Activated naive CD4-positive, alpha-beta T cell (primary cell): ENCODE data around the gene SPATA7.
A peak's percentile ranks its signal among the peaks of the same experiment; 100 is the strongest.
"Not testable (repeated sequence)": the region's sequence is repeated elsewhere in the genome, so short reads cannot be mapped to it uniquely, and the experiment has no call there.

Experiments
- DNase-seq, 4 experiments: peaks; one replicate each; lab custom pipeline; 2025; lab: John Stamatoyannopoulos, UW

Gene SPATA7

GRCh38 chr14:88385212-88386101, at the start of gene SPATA7:
TSS of gene SPATA7 (plus strand) at chr14:88385657. CDS start at chr14:88385819, 162 bp downstream.
- peak; percentile 36 to 59 (median 44) for DNase-seq

- DNase-seq: no peak
Observed at GRCh38 chr14:88340357-88340756, 45.1 kb upstream of the SPATA7 start.

- no peak for DNase-seq
Observed at GRCh38 chr14:88342980-88343379, 42.5 kb upstream of the SPATA7 start.

GRCh38 chr14:88346048-88346639, 39.3 kb upstream of the SPATA7 start:
- no peak for DNase-seq

- no peak for DNase-seq
Observed at GRCh38 chr14:88348546-88348945, 36.9 kb upstream of the SPATA7 start.

GRCh38 chr14:88351966-88352691, 33.3 kb upstream of the SPATA7 start:
- DNase-seq: no peak

GRCh38 chr14:88352698-88353097, 32.8 kb upstream of the SPATA7 start:
- no peak for DNase-seq

GRCh38 chr14:88354358-88354757, 31.1 kb upstream of the SPATA7 start:
- no peak for DNase-seq

- DNase-seq: no peak
Observed at GRCh38 chr14:88359500-88359899, 26.0 kb upstream of the SPATA7 start.

- no peak for DNase-seq
Observed at GRCh38 chr14:88363644-88364043, 21.8 kb upstream of the SPATA7 start.

- no peak for DNase-seq
Observed at GRCh38 chr14:88364710-88365413, 20.6 kb upstream of the SPATA7 start.

- no peak for DNase-seq
Observed at GRCh38 chr14:88369496-88369895, 16.0 kb upstream of the SPATA7 start.

- no peak for DNase-seq
Observed at GRCh38 chr14:88379706-88380343, 5.6 kb upstream of the SPATA7 start.

- DNase-seq: no peak
Observed at GRCh38 chr14:88380405-88380804, 5.1 kb upstream of the SPATA7 start.

- not testable (repeated sequence) for DNase-seq
Observed at GRCh38 chr14:88381634-88382033, 3.8 kb upstream of the SPATA7 start.

- no peak for DNase-seq
Observed at GRCh38 chr14:88384718-88385117, 739 bp upstream of the SPATA7 start.

GRCh38 chr14:88386256-88386794, 868 bp downstream of the SPATA7 start:
- no peak for DNase-seq

- no peak for DNase-seq
Observed at GRCh38 chr14:88388741-88389282, 3.4 kb downstream of the SPATA7 start.

GRCh38 chr14:88392609-88393008, 7.2 kb downstream of the SPATA7 start:
- DNase-seq: no peak

- no peak for DNase-seq
Observed at GRCh38 chr14:88411039-88411438, 25.6 kb downstream of the SPATA7 start.

GRCh38 chr14:88417594-88417993, 32.1 kb downstream of the SPATA7 start:
- DNase-seq: no peak
